Stimulated activated CD8-positive, alpha-beta memory T cell treated with anti-CD3 and anti-CD28 coated beads, Interleukin-15, amount 100 ng/mL, for 4 hours (primary cell): ENCODE data around the gene EFCAB7.
A peak's percentile ranks its signal among the peaks of the same experiment; 100 is the strongest.

Experiments used
- DNase-seq, 2 donors: peaks; one replicate each; pipeline ENCODE4 v3.0.0-alpha.2; 2020; ENCODE audit warnings: low read depth in 2 of 2

EFCAB7 gene

GRCh38 chr1:63602629-63603028 lies 79.3 kb downstream of the EFCAB7 start:
- no peak for DNase-seq

- DNase-seq, result no peak
Observed at GRCh38 chr1:63603810-63604209, 80.5 kb downstream of the EFCAB7 start.

- DNase-seq, result no peak
Observed at GRCh38 chr1:63607322-63607721, 84.0 kb downstream of the EFCAB7 start.

GRCh38 chr1:63611231-63611630 lies 87.9 kb downstream of the EFCAB7 start:
- DNase-seq, result no peak

- DNase-seq, result no peak
Observed at GRCh38 chr1:63612564-63612963, 89.2 kb downstream of the EFCAB7 start.

GRCh38 chr1:63612971-63613370 lies 89.6 kb downstream of the EFCAB7 start:
- no peak for DNase-seq

GRCh38 chr1:63615768-63616420 lies 92.6 kb downstream of the EFCAB7 start:
- peak in 1 of 2 donors; percentile 21 for DNase-seq

- no peak for DNase-seq
Observed at GRCh38 chr1:63617450-63617849, 94.1 kb downstream of the EFCAB7 start.

- DNase-seq, result no peak
Observed at GRCh38 chr1:63618011-63618410, 94.7 kb downstream of the EFCAB7 start.

- DNase-seq, result no peak
Observed at GRCh38 chr1:63619558-63619957, 96.2 kb downstream of the EFCAB7 start.

- no peak for DNase-seq
Observed at GRCh38 chr1:63620671-63621070, 97.3 kb downstream of the EFCAB7 start.

GRCh38 chr1:63621075-63621474 lies 97.8 kb downstream of the EFCAB7 start:
- no peak for DNase-seq

- no peak for DNase-seq
Observed at GRCh38 chr1:63621698-63622097, 98.4 kb downstream of the EFCAB7 start.
